OCI-LY1 (cell line): ENCODE measurements around the gene MANEA.
"Not testable (repeated sequence)": the region's sequence is repeated elsewhere in the genome, so short reads cannot be mapped to it uniquely, and the experiment has no call there.

Experiments used
- H2AFZ ChIP-seq: fragments of 200-600 bp; sonication (generic), shearing (Covaris generic); 2 replicates; pipeline ENCODE4 v1.6.0; 2014; ENCODE audit warnings: antibody characterized with exemption, mild to moderate bottlenecking, low read length
- H3F3A ChIP-seq: fragments of 200-600 bp; sonication (generic), shearing (Covaris generic); 2 replicates; pipeline ENCODE4 v1.6.0; 2014; ENCODE audit warnings: mild to moderate bottlenecking, antibody characterized with exemption, low read length, moderate library complexity; ENCODE audit not compliant: insufficient read depth
- H3K27ac ChIP-seq: fragments of 200-600 bp; sonication (generic); 2 replicates; pipeline ENCODE4 v1.5.1; 2014; ENCODE audit warnings: low read length, mixed run types, mild to moderate bottlenecking, low read depth; ENCODE audit not compliant: poor library complexity, severe bottlenecking
- H3K27me3 ChIP-seq: fragments of 200-600 bp; sonication (generic); 2 replicates; pipeline ENCODE4 v1.6.0; 2014; ENCODE audit warnings: antibody characterized with exemption, mild to moderate bottlenecking, low read length, moderate library complexity; ENCODE audit not compliant: insufficient read depth
- H3K36me3 ChIP-seq: fragments of 200-600 bp; sonication (generic); 2 replicates; pipeline ENCODE4 v1.6.1; 2014; ENCODE audit warnings: mild to moderate bottlenecking, antibody characterized with exemption, low read length, moderate library complexity, mixed read lengths; ENCODE audit not compliant: insufficient read depth
- H3K4me1 ChIP-seq: fragments of 200-600 bp; sonication (generic); 2 replicates; pipeline ENCODE4 v1.5.1; 2014; ENCODE audit warnings: mild to moderate bottlenecking, low read length, moderate library complexity; ENCODE audit not compliant: insufficient read depth, severe bottlenecking
- H3K4me2 ChIP-seq: fragments of 200-600 bp; sonication (generic), shearing (Covaris generic); 2 replicates; pipeline ENCODE4 v1.6.1; 2014; ENCODE audit warnings: low read length
- H3K4me3 ChIP-seq: fragments of 200-600 bp; sonication (generic); 2 replicates; pipeline ENCODE4 v1.5.1; 2014; ENCODE audit warnings: low read length, low read depth, mild to moderate bottlenecking, mixed read lengths; ENCODE audit not compliant: poor library complexity, severe bottlenecking
- H3K79me2 ChIP-seq: fragments of 200-600 bp; shearing (Covaris generic); 2 replicates; pipeline ENCODE4 v1.6.1; 2016; ENCODE audit warnings: mixed run types, low read length, mixed read lengths; ENCODE audit not compliant: insufficient read depth
- H3K9ac ChIP-seq: fragments of 200-600 bp; sonication (generic), shearing (Covaris generic); 2 replicates; pipeline ENCODE4 v1.6.1; 2014; ENCODE audit warnings: mild to moderate bottlenecking, low read length, mixed read lengths
- H3K9me2 ChIP-seq: fragments of 200-600 bp; sonication (generic), shearing (Covaris generic); 2 replicates; pipeline ENCODE4 v1.6.1; 2014; ENCODE audit warnings: low read depth, mild to moderate bottlenecking, low read length, mixed read lengths
- H3K9me3 ChIP-seq: fragments of 200-600 bp; shearing (Covaris generic); 2 replicates; pipeline ENCODE4 v1.6.1; 2014; ENCODE audit warnings: low read length, mixed read lengths
- H4K20me1 ChIP-seq: fragments of 200-600 bp; sonication (generic), shearing (Covaris generic); 2 replicates; pipeline ENCODE4 v1.6.0; 2016; ENCODE audit warnings: mild to moderate bottlenecking, low read length; ENCODE audit not compliant: insufficient read depth
- CTCF ChIP-seq: fragments of 200-600 bp; sonication (generic), shearing (Covaris generic); IDR thresholded peaks from 2 replicates; pipeline ENCODE4 v1.5.1; 2017; ENCODE audit warnings: mild to moderate bottlenecking, antibody characterized with exemption, low read length, moderate library complexity, mixed read lengths
- EZH2 ChIP-seq: fragments of 200-600 bp; sonication (generic), shearing (Covaris generic); IDR thresholded peaks from 2 replicates; pipeline ENCODE4 v1.8.0; 2017; ENCODE audit warnings: borderline replicate concordance, mixed run types, mild to moderate bottlenecking, antibody characterized with exemption, low read length, moderate library complexity, mixed read lengths

The MANEA gene

DNA sequence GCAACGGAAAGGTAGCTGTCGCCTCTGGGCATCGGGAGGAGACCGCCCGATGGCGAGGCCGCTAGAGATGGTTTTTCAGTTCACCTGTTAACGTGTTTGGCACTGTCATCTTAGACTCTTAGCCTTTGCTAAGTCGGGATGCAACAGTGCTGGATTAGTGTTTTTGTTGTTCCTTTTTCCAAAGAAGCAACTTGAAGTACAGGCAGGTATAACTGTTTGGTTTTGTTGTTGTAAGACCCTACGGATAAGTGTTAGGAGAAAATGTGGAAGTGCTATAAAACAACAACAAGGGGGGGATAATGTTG lies 723 bp downstream of the MANEA start:
- peak overlapping the region; percentile 71 for H3K4me2 ChIP-seq
- H3K4me1 ChIP-seq: peaks cover 31% of the 10 kb centered on the region
- TF ChIP-seq CTCF (no peak), EZH2 (no peak)
- H3F3A ChIP-seq: 0 out of 2 replicates have a peak, but pooled peaks cover 5% of the 10 kb centered on the region
- H3K36me3 ChIP-seq: peaks cover 7% of the 10 kb centered on the region
- peak overlapping the region; percentile 97 for H3K27ac ChIP-seq
- H3K79me2 ChIP-seq: peaks cover 62% of the 10 kb centered on the region
- H3K9me3 ChIP-seq: peaks cover 3% of the 10 kb centered on the region; the same call in 1 of the 2 replicates
- H3K27me3 ChIP-seq: no peaks in the 10 kb centered on the region
- H4K20me1 ChIP-seq: no peaks in the 10 kb centered on the region
- H3K9me2 ChIP-seq: no peaks in the 10 kb centered on the region
- peak overlapping the region; percentile 78 for H3K4me3 ChIP-seq
- no peak overlapping the region for H2AFZ ChIP-seq
- H3K9ac ChIP-seq: peak overlapping the region; percentile 94

DNA sequence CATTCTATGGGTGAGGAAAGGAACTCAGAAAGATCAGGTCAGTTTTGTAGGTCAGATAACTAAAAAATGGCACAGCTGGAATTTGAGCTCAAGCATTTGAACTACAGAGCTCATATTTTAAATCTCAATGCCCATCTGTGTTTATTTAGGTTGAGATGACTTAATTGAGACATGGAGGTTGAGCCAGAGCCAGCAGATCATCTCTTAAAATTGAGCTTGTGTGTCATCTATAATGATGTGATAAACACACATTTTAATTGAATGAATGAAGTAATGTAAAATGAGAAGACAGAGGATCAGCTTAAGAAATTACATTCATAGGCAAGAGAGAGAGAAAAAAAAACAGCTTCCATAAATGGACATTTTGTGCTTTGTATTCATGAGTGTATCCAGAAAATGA lies 3.7 kb downstream of the MANEA start:
- H3K4me1 ChIP-seq: peaks cover 15% of the 10 kb centered on the region
- H3K9me2 ChIP-seq: no peaks in the 10 kb centered on the region
- H3K9me3 ChIP-seq: peaks cover 3% of the 10 kb centered on the region; the same call in 1 of the 2 replicates
- H3K27me3 ChIP-seq: no peaks in the 10 kb centered on the region
- H3K79me2 ChIP-seq: peaks cover 36% of the 10 kb centered on the region
- H3F3A ChIP-seq: 0 out of 2 replicates have a peak, but pooled peaks cover 5% of the 10 kb centered on the region
- H2AFZ ChIP-seq: no peak overlapping the region
- H3K27ac ChIP-seq: no peak overlapping the region
- no peak overlapping the region for H3K9ac ChIP-seq
- H4K20me1 ChIP-seq: no peaks in the 10 kb centered on the region
- TF ChIP-seq CTCF: no peak
- no peak for TF ChIP-seq EZH2
- no peak overlapping the region for H3K4me3 ChIP-seq
- no peak overlapping the region for H3K4me2 ChIP-seq
- H3K36me3 ChIP-seq: peaks cover 7% of the 10 kb centered on the region

DNA sequence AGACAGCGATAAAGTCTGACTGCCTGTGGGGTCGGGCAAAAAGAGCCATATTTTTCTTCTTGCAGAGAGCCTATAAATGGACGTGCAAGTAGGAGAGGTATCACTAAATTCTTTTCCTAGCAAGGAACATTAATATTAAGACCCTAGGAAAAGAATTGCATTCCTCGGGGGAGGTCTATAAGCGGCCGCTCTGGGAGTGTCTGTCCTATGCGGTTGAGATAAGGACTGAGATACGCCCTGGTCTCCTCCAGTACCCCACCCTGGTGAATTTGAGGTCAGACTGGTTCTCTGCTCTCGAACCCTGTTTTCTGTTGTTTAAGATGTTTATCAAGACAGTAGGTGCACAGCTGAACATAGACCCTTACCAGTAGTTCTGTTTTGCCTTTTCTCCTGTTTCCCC lies 6.9 kb downstream of the MANEA start:
- not testable (repeated sequence) for H4K20me1 ChIP-seq, H3K9me2 ChIP-seq, H3K9me3 ChIP-seq, H3K4me2 ChIP-seq, H3K4me3 ChIP-seq, H3K27ac ChIP-seq, H3K9ac ChIP-seq, H3F3A ChIP-seq, H3K27me3 ChIP-seq, H3K4me1 ChIP-seq, H2AFZ ChIP-seq
- peaks cover 23% of the 10 kb centered on the region for H3K36me3 ChIP-seq
- peaks cover 27% of the 10 kb centered on the region for H3K79me2 ChIP-seq

DNA sequence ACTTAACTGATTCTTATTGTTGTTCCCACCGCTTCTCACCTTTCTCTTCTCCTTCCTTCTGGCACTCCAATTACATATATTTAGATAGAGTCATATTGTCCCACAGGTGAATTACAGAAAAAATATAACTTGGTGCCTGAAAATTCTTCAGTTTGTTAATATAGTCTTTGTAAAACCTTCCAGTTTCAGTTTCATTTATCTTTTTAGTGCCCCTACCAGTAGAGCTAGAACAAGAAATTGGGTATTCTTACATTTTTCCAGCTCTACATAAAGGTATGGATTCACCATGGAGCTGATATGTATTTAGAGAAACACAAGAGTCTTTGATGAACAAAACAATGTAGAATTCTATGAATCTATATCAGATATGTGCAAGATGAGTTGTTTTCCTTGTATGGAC lies 10.7 kb downstream of the MANEA start:
- Histone ChIP-seq H3F3A (no peaks in the 10 kb centered on the region), H3K9me2 (no peaks in the 10 kb centered on the region), H3K4me1 (no peaks in the 10 kb centered on the region), H3K4me2 (no peak overlapping the region), H3K36me3 (peaks cover 35% of the 10 kb centered on the region), H4K20me1 (no peaks in the 10 kb centered on the region), H3K9me3 (no peaks in the 10 kb centered on the region), H3K79me2 (peaks cover 16% of the 10 kb centered on the region), H3K27ac (no peak overlapping the region), H2AFZ (no peak overlapping the region), H3K4me3 (no peak overlapping the region), H3K27me3 (no peaks in the 10 kb centered on the region), H3K9ac (no peak overlapping the region)
- TF ChIP-seq CTCF: no peak
- no peak for TF ChIP-seq EZH2
